HG02973 (cell line): ENCODE results near the gene AQP3.
"Not testable (repeated sequence)": the region's sequence is repeated elsewhere in the genome, so short reads cannot be mapped to it uniquely, and the experiment has no call there.

Experiments
- ATAC-seq: cut with Tn5 transposase; IDR thresholded peaks from one replicate; pipeline ENCODE4 v1.9.1; 2021; ENCODE audit warnings: moderate library complexity; ENCODE audit not compliant: unreplicated experiment

Gene AQP3

GRCh38 chr9:33419708-33420303 is 27.6 kb downstream of the AQP3 start:
- ATAC-seq = no peak

- no peak for ATAC-seq
Observed at GRCh38 chr9:33418090-33418489, 29.3 kb downstream of the AQP3 start.

GRCh38 chr9:33416996-33417395 is 30.4 kb downstream of the AQP3 start:
- ATAC-seq = no peak

- peak; percentile 56 for ATAC-seq
Observed at GRCh38 chr9:33415501-33416038, 31.8 kb downstream of the AQP3 start.

- no peak for ATAC-seq
Observed at GRCh38 chr9:33414889-33415500, 32.4 kb downstream of the AQP3 start.

GRCh38 chr9:33414268-33414667 is 33.1 kb downstream of the AQP3 start:
- ATAC-seq = no peak

- no peak for ATAC-seq
Observed at GRCh38 chr9:33408087-33408486, 39.3 kb downstream of the AQP3 start.

- no peak for ATAC-seq
Observed at GRCh38 chr9:33407061-33407460, 40.3 kb downstream of the AQP3 start.

GRCh38 chr9:33404788-33405362 is 42.5 kb downstream of the AQP3 start:
- ATAC-seq = no peak

GRCh38 chr9:33403941-33404787 is 43.2 kb downstream of the AQP3 start:
- ATAC-seq = no peak

GRCh38 chr9:33402371-33402770 is 45.0 kb downstream of the AQP3 start, which contains the start of gene AQP7:
Gene AQP7, minus strand, starts transcription at chr9:33402568. Its CDS starts 1,306 bp downstream, at chr9:33401262.
- not testable (repeated sequence) for ATAC-seq

GRCh38 chr9:33401809-33402208 is 45.6 kb downstream of the AQP3 start:
- not testable (repeated sequence) for ATAC-seq

GRCh38 chr9:33399047-33399446 is 48.3 kb downstream of the AQP3 start:
- not testable (repeated sequence) for ATAC-seq

GRCh38 chr9:33397801-33398200 is 49.6 kb downstream of the AQP3 start:
- not testable (repeated sequence) for ATAC-seq

GRCh38 chr9:33395159-33395879 is 52.1 kb downstream of the AQP3 start:
- not testable (repeated sequence) for ATAC-seq

- ATAC-seq = not testable (repeated sequence)
Observed at GRCh38 chr9:33393986-33394385, 53.4 kb downstream of the AQP3 start.

- ATAC-seq = no peak
Observed at GRCh38 chr9:33393581-33393980, 53.8 kb downstream of the AQP3 start.

- ATAC-seq = not testable (repeated sequence)
Observed at GRCh38 chr9:33392591-33393021, 54.8 kb downstream of the AQP3 start.
